ENCODE results near the gene PRLHR. TPM values are rescaled to one million over a fixed set of nuclear protein-coding genes. Genes with fewer than 3 reads are reported as not detected.

Gene PRLHR
- polyA plus RNA-seq, 3 donors: not detected

- H4K20me1 ChIP-seq (ENCODE audit: insufficient read depth, low read length): no peaks in the 10 kb centered on the region
- no peaks in the 10 kb centered on the region for H3K4me1 Mint-ChIP-seq
- no peak overlapping the region for H3K4me3 ChIP-seq (replicated peaks in 1 of 3; ENCODE audit: low read depth in 2 of 3, low read length in 3 of 3)
- H3K9me3 Mint-ChIP-seq: peaks cover 0 to 4% (median 0%) of the 10 kb centered on the region in 7 donors
- H3K79me2 ChIP-seq (ENCODE audit: insufficient read depth, low read length): no peaks in the 10 kb centered on the region
- H3K9ac ChIP-seq (ENCODE audit: insufficient read depth, low read length, poor library complexity, severe bottlenecking): no peak overlapping the region
- no peak overlapping the region for H2AFZ ChIP-seq (ENCODE audit: insufficient read depth, low read depth, low read length, poor library complexity, severe bottlenecking)
- no peak for DNase-seq
- H3K36me3 ChIP-seq (replicated peaks in 1 of 2; ENCODE audit: control insufficient read depth in 1 of 2, insufficient read depth in 2 of 2, low read length in 2 of 2): no peaks in the 10 kb centered on the region
- no peaks in the 10 kb centered on the region for H3K36me3 Mint-ChIP-seq
- H3K9me3 ChIP-seq (replicated peaks in 1 of 2; ENCODE audit: control insufficient read depth in 1 of 2, insufficient read depth in 1 of 2, low read length in 2 of 2): no peaks in the 10 kb centered on the region
- TF ChIP-seq CTCF (IDR thresholded peaks at IDR 0.05): no peak
- no peak overlapping the region for H3K4me2 ChIP-seq (replicated peaks; ENCODE audit: extremely low read depth, low read length, poor library complexity, severe bottlenecking)
- intact Hi-C loops (cut with micrococcal nuclease): no loop called here
- no peak overlapping the region for H3K27ac Mint-ChIP-seq
- no peaks in the 10 kb centered on the region for H3K27me3 ChIP-seq (ENCODE audit: control insufficient read depth in 2 of 2, insufficient read depth in 2 of 2, low read length in 2 of 2)
- H3K27ac ChIP-seq (ENCODE audit: low read depth in 1 of 2, low read length in 2 of 2): no peak overlapping the region
- no peaks in the 10 kb centered on the region for H3K4me1 ChIP-seq (ENCODE audit: control insufficient read depth in 1 of 2, insufficient read depth in 2 of 2, low read length in 2 of 2)
- peaks cover 13 to 29% (median 13%) of the 10 kb centered on the region in 3 donors for H3K27me3 Mint-ChIP-seq (ENCODE audit: low read depth in 3 of 3)
- no peak overlapping the region for H3K4me3 Mint-ChIP-seq
Measured at GRCh38 chr10:118628397-118628796, 32.9 kb upstream of the PRLHR start.

DNA sequence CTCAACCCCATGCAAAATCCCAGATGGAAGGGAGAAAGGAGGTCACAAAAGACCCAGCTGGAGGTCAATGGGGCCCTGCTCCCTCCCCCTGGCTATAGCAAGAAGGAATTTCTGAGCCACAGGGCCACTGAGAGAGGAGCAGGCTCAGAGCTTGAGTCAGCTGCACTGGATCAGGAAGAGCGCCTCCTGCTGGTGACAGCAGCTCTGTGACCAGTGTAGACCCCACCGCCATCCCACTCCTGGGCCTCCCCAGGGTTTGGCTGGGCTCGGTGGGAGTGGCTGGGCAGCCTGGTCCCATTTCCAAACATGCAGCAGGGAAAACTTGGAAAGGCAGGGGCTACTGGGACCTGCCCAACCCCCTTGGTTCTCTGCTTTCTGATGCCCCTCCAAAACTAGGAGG lies 31.5 kb upstream of the PRLHR start:
- Histone ChIP-seq H3K9ac (ENCODE audit: insufficient read depth, low read length, poor library complexity, severe bottlenecking) (no peak overlapping the region), H3K4me3 (replicated peaks in 1 of 3; ENCODE audit: low read depth in 2 of 3, low read length in 3 of 3) (no peak overlapping the region), H3K27me3 (ENCODE audit: control insufficient read depth in 2 of 2, insufficient read depth in 2 of 2, low read length in 2 of 2) (no peaks in the 10 kb centered on the region), H4K20me1 (ENCODE audit: insufficient read depth, low read length) (no peaks in the 10 kb centered on the region), H3K79me2 (ENCODE audit: insufficient read depth, low read length) (no peaks in the 10 kb centered on the region), H3K36me3 (replicated peaks in 1 of 2; ENCODE audit: control insufficient read depth in 1 of 2, insufficient read depth in 2 of 2, low read length in 2 of 2) (no peaks in the 10 kb centered on the region), H3K4me2 (replicated peaks; ENCODE audit: extremely low read depth, low read length, poor library complexity, severe bottlenecking) (no peak overlapping the region), H3K9me3 (replicated peaks in 1 of 2; ENCODE audit: control insufficient read depth in 1 of 2, insufficient read depth in 1 of 2, low read length in 2 of 2) (no peaks in the 10 kb centered on the region), H2AFZ (ENCODE audit: insufficient read depth, low read depth, low read length, poor library complexity, severe bottlenecking) (no peak overlapping the region), H3K27ac (ENCODE audit: low read depth in 1 of 2, low read length in 2 of 2) (no peak overlapping the region), H3K4me1 (ENCODE audit: control insufficient read depth in 1 of 2, insufficient read depth in 2 of 2, low read length in 2 of 2) (no peaks in the 10 kb centered on the region)
- TF ChIP-seq CTCF (IDR thresholded peaks at IDR 0.05): peak; percentile 41
- Mint-ChIP-seq H3K27ac (no peak overlapping the region), H3K9me3 (peaks cover 0 to 4% (median 0%) of the 10 kb centered on the region in 7 donors), H3K4me1 (no peaks in the 10 kb centered on the region), H3K4me3 (no peak overlapping the region), H3K36me3 (no peaks in the 10 kb centered on the region), H3K27me3 (ENCODE audit: low read depth in 3 of 3) (peaks cover 9 to 27% (median 19%) of the 10 kb centered on the region in 3 donors)
- no peak for DNase-seq
- intact Hi-C loops (cut with micrococcal nuclease): no loop called here
- WGBS (ENCODE audit: insufficient coverage): 77% methylated on average over 3 of the region's 3 CpGs
